CD4-positive, alpha-beta T cell treated with Interleukin-4 for 4 hours (primary cell): ENCODE data around the gene LRRTM3.

Experiments used
- DNase-seq: peaks from one replicate; pipeline ENCODE4 v3.0.0-alpha.2; 2020

Gene LRRTM3

DNA sequence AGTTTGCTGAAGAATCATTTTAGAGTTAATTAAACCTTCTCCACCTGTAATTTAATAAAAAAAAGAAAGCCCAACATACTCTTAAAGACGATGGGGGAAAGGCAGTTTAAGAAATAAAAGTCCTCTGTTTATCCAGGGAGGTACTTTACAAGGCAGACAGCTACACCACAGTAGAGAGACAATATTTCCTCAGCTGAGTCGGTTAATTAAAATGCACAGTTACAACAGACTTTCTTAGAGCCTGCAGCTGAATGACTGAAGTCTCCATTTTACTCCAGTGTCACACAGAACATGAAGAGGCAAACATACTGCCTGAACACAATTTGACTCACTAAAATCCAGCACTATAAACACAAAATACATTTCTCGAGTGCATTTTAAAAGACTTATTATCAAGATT is 15.1 kb downstream of the LRRTM3 start:
- no peak for DNase-seq

DNA sequence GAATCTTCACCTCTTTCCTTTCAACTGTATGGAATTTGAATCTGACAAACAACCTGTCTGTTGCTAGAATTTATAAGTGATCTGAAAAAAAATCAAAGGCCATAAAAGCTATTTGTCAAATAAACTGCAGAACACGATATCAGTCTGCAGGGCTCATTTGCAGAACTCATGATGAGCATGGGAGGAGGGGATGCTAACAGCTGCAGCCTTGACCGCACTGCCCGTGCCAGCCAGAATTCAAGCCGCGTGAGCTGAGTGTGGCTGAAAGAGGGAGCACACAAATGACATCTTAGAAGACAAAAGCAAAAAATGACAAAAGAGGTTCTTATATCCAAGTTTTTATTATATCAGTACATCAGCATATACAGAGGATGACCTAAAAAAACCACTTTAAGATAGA is 15.7 kb downstream of the LRRTM3 start:
- DNase-seq = no peak

DNA sequence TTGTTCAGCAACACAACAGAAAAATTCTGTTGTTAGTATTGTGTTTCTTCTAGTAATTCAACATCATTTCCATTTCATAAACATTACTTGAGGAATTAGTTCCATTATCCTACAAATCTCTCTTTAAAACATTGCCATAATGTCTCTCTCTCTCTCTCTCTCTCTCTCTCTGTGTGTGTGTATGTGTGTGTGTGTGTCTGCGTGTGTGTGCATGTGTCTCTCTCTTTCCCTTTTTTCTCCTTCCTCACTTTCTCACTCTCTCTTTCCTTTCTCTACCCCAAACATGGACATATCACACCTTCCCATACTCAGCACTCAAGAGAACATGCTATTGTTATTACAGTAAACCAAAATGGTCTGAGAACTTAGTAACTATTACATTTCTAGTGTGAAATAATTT is 16.6 kb downstream of the LRRTM3 start:
- no peak for DNase-seq

DNA sequence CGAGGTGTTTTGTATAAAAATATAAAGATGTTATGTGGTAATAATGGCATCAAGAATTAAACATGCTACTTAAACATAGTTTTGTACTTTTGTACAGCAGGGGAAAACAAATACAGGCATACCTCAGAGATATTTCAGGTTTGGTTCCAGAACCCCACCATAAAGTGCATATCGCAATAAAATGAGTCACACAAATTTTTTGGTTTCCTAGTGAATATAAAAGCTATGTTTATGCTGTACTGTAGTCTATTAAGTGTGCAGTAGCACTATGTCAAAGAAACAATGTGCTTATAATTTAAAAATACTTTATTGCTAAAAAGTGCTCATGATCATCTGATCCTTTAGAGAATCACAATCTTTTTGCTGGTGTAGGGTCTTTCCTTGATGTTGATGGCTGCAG is 17.8 kb downstream of the LRRTM3 start:
- DNase-seq = no peak

DNA sequence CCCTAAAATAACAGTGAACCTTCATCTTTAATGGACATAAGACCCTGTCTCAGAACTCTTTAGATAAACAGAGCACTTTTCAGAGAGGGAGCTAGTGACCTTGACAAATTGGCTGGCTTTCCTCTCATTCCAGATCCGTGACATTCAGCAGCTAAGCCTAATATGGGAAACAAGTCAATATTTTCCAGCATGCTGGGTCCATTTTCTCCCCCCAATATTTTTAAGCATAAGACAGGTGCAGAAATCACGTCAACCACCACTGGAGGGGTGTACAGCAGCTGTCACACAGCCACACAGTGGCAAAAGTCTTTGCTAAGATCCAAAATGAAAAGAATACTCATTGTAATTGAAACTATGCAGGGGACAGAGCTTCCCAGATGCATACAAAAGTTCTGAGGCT is 26.1 kb downstream of the LRRTM3 start:
- DNase-seq = no peak

DNA sequence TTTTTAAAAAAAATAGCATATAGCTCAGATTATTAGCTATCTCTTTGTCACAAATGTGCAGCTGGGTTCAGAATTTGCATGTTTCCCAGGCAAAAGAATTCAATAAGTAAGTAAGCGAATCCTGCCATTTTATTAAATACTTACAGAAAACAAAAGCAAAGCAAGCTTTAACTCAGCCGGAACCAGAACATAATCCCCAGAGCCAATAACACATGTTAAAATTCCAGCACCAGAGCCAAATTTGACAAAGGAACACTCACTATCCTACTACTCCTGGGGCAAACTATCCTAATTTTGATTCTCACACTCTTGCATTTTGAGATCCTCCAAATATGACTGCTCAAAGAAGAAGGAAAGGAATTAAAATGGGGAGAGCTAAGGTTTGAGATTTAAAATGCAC is 32.6 kb downstream of the LRRTM3 start:
- no peak for DNase-seq

DNA sequence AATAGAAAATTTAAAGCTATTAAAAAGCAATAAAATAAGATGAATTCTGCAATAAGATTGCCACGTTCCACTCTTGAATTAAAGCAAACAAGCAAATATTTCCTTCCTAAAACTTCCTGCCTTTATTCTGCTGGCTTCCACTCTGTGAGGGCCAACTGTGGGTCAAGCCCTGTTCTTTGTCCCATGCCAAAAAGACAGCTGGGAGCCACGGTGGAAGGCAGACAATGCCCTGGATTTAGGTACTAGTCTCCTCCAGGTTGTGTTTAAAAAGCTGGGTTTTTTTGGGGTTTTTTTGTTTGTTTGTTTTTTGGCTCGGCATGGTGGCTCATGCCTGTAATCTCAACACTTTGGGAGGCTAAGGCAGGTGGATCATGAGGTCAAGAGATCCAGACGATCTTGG is 39.1 kb downstream of the LRRTM3 start:
- DNase-seq = no peak

DNA sequence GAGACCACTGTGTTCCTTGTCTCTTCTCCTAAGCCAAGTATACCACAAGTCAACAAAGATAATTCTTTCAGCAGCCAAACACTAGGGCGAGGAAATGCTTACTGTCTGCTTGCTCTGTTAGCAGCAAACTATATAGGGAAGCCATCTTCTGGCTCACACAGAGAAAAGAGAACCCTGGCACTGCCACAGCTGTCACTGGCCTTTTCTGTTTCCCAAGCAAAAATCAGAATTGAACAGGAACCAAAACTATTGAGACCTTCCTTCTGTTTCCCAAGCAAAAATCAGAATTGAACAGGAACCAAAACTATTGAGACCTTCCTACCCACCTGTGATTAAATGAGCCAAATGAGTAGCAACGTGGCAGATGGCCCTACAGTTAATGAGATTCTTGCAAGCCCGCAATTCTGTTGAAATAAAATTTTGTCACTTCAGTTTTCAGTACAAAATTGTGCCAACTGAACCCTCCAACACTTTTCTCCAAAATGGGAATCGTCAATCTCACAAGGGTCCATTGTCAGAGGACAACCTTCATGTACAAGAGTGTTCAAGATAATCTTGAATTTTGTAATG is 54.5 kb downstream of the LRRTM3 start:
- no peak for DNase-seq

DNA sequence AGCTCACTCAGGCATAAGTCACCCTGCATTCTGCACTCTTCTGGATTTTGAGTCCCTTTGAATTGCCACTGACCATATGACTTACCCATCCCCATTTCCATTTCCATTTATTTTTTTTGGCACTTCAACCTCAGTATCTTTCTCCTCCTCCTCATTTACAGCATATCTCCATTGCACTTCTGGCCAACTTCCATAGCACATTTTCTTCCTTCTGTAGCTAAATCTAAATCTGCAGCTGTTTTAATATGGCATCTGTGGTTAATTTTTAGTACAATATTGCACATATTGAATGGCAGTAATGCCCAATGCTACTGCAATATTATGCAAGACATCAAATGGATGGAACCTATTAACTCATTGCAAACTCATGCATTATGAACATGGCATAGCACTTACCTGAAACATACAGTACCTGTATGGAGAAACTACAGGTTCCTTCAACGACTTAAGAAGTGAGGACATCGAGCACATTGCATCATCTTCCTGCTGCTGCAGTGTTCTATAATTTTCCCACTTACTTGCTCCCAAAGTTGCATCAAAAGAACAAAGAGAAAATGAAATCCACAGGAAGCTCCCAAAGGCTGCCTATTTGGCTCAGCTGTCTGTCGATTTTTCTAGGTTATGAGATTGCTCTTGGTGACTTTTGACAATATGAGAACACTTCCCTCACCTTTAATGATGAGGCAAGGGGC is 55.7 kb downstream of the LRRTM3 start:
- DNase-seq = no peak

DNA sequence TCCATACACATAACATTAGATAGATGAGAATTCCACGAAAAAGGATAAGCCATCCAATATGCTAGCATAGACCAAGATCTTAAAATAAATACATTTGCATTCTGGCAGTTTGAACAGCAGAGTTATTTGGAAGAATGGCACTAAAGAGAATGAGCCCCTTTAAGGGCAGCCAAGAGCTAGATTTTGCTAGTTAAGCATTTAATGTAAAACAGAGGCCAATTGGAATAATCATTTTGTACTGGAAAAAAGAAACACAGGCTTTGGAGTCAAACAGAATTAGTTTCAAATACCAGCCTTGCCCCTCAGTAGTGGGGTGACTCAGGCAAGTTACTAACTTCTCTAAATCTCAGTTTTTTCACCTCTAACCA is 56.2 kb downstream of the LRRTM3 start:
- no peak for DNase-seq

DNA sequence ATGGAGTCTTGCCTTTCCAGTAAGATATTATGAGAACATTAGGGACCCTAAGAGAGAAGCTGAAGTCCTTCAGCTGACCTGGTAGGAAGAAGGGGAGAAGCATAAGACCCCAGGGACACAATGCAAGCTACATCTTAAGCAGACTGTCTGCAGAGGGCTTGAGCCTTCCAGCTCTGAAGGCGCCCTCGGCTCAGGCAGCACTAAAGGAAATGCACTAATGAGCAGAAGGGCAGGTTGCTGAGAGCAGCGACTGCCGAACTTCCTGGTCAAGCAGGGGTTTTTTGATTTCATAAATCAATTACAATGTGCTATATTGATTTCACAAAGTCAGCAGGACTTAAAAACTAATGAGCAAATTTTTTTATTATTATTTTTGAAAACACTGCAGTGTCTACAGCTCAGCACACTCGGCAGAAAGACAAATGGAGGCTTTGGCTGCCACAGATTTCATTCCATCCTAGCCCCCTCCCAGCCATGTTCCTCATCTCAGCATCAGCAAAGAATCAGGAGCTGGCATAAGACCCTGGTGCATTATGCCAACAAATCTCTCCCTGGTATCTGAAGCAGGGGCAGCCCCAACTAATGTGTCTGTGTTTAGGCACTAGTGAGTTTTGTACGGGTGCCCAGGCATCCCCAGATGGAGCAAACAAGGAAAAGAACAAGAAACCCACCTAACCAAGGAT is 57.1 kb downstream of the LRRTM3 start:
- DNase-seq = no peak

DNA sequence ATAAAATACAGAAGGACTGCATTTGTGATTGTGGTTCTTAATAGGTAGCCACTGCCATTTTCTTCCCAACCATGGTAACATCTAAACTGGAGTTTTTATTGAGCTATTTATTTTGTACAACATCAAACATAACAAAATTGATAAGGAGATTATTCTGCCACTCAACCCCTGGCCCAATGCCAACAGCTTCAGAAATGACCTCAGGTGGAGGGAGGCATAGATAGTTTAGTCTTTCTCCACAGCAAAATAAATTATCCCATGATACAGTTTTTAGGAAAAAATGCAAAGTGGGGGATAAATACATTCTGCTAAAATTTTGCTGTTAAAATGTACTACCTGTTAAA is 57.6 kb downstream of the LRRTM3 start:
- no peak for DNase-seq

DNA sequence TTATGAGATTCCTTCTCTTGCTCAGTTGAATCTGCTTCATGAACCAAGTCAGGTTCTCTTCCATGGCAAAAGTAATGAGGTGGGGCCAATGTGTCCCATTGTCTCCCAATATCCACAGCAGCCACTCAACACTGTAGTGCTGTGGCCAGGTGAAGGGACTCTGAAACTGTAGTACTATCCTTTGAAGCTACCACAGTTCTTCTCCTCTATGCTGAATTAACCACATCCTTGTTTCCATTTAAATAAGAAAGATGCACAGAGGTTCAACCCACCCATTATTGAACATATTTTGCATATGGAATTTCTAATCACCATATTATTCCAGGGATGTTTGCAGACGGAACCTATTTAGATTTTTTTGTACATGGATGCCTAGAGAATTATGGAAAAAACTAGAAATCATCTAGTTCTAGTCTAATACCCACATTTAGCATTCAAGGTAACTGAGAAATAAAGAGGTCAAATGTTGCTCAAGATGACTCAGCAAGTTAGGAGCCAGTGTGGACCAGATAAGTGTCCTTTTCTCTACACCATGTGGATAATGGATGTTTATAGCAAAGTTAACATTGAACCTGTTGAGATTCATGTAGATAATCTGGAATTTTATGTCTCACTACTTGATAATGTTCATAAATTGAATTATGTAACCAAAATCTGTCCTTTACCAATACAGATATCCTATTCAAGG is 64.5 kb downstream of the LRRTM3 start:
- no peak for DNase-seq

DNA sequence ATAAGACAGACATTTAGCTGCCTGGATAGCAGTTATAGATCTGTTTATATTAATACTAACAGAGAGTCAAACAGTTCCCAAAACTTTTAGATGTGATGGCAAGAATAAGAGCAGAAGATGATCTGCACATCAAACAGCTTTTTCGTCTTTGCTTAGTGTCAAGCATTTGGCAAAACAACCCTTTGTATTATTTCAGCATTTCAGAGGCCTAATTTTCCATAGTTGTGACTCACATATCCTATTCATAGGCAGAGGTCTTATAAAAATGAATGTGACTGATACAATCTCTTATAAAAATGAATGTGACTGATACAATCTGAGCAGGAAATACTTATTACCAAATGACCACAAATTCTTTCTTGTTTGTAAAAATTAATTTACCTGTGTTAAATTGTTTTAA is 71.2 kb downstream of the LRRTM3 start:
- no peak for DNase-seq

DNA sequence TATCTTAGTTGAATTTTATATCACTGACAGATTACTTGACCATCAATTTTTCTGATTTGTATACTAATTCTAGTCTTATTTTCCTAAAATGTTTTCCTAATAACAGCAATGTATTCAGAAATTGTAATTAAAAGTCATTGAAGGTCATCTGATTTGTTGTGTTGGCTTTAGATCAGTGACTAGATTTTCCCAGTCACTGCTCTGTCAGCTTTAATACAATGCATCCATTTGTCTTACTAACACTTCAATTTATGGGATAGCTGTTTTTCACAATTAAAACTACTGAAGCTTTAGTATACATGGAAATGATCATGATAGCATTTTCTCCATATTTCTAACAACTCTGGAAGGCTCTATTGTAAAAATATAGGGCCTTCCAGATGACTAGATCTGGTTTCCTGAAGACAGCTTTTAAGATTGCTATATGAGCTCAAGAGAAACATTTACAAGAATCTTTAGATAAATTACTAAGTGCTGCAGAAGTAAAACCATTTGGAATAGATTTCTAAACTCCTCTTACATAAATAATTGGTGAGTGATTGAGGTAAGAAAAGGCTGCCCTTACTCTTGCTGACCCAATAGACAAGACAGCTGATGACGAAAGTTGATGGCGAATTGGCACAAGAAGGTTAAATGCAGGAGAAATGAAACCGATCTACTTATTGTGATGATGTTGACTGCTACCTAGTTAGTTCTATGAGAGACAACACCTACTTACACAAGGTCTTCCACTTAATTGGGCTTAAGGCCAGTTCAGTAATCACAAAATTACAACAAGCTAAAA is 74.1 kb downstream of the LRRTM3 start:
- DNase-seq = no peak

DNA sequence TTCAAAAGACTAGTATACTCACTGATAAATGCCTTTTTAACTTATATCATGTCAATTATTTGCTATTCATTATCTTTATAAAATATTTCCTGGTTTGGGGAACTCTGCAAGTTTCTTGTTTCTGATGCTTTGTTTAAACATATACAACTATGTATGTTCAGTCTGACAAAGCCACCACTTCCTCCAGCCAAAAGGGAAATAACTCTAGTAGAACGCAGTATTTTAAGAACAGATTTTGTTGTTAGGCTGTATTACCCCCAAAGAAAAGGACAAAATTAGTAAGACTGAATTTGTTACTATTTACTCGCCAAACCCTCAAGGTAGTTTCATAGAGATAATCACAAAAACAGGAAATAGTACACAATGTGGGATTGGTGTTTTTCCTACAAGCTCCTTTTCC is 78.9 kb downstream of the LRRTM3 start:
- DNase-seq = no peak

DNA sequence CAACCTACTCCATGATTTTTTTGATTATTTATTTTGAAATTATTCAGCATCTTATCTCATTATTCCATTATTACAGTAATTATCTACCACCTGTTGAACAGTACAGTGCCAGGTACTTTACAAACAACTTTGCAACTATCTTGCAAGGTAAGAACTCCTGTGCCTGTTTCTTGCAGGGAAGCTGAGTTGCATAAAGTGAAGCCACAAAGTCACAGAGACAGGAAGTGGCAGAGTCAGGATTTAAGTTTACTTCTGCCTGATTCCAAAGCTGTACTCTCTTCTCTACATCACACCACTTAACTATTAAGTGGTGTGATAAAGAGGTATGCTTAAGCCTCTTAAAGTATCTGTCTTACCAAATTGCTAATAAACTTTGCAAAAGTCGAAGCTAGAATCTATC is 80.1 kb downstream of the LRRTM3 start:
- no peak for DNase-seq

DNA sequence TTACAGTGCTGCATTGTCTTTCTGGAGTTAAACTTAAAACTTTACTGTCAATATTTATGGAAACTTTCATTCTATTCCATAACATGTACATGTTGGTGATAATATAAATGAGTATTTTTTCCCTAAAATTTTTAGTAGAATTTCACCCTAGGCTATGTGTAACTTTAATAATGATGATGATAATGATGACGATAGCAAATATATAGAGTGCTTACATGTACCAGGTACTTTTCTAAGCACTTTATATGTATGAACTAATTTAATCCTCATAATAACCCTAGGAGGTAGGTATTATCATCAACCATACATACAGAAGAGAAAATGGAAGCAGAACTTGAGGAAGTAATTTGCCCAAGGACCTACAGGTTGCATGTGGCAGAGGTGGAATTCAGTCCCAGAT is 85.6 kb downstream of the LRRTM3 start:
- DNase-seq = no peak

DNA sequence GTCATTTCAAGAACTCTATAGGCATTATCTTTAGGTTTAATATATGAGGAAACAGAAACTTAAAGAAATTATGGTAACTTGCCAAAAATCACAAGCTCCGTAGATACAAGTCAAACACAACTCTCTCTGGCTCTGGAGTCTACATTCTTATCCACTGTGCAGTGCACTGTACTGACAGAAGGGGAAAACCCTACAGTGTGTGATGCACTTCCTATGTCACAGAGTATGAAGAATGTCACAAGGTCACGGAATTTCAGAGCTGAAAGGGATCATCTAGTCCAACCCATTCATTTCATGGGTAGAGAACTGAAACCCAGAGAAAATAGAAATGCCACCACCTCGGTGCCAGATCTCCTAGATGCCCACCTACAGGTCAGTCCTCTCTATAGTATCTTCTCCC is 86.1 kb downstream of the LRRTM3 start:
- no peak for DNase-seq

DNA sequence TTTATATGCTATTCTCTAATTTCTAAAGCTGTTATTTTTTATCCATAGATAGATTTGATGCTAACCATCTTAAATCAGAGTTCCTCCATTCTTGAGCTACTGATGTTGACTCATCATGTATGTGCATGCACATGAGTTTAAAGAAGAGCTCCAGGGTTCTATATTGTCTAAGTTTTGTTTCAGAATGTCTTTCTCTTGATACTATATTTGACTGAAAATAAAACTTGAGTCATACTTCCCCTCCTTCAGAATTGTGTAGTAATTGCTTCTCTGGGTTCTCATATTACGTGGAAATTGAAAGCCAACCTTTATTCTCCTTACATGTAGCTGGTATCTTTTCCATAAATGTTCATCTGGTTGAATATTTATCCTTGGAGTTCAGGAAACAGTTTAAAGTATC is 89.4 kb downstream of the LRRTM3 start:
- no peak for DNase-seq

DNA sequence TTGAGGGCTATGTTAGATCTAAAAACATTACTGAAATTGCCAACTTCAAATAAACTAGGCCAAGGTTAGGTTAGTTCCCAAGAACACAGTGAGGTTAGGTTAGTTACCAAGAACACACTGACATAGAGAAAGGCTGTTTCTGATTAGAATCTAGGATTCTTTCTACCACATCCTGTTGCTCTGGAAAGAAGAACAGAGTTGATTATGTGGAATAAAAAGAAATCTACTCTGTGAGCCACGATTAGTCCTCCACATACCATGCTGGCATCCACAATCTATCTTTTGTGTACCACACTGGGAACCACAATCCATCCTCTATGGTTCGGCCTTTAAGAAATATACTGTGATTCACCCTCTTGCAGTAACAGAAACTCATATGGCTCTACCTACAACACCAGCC is 91.4 kb downstream of the LRRTM3 start:
- DNase-seq = no peak

DNA sequence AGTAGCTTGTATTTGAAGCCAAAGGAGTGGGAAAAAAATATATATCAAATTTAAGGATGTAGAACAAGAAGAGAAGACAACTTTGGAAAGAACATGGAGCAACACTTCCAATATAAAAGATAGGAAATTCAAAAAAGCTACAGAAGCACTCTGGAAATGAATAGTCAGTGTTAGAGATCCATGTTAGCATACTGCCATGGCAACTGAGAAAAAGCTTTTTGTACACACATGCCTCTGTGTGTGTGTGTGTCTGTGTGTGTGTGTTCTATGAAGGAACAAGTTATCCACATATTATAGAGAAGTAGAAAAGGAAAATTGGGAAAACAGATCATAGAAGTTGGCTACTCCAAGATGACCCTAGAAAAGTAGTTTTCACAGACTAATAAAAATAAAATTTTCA is 96.3 kb downstream of the LRRTM3 start:
- no peak for DNase-seq

DNA sequence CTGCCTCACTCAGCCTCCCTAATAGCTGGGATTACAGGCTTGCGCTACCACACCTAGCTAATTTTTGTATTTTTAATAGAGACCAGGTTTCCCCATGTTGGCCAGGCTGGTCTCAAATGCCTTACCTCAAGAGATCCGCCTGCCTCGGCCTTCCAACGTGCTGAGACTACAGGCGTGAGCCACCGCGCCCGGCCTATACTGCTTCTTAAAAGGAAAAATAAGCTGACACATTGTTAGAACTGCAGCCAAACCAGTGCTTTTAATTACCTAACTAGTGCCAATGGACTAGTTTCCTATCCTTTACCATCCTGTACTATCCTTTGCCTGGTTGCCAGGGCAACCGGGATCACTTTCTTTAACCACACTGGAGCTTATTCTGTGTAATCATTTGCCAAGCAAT is 108.0 kb downstream of the LRRTM3 start:
- no peak for DNase-seq

DNA sequence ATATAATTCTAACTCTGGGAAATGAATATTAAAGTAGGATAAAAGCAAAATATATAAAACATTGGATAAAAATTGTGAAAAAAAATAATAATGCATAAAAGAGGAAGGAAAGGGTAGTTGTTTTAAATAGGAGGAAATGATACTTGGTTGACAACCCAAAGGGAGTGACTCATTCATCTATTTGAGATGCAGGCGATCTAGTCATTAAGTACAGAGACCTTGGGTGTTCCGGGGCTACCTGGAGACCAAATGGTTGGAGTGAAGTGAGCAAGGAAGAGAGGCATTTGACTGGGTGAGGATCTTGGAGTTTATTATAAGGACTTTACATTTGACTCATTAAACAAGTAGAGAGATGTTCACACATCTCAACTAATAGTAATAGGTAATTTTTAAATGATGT is 111.0 kb downstream of the LRRTM3 start:
- DNase-seq = no peak
